Left lung (tissue), 10 donors: ENCODE measurements around the gene TSKU. TPM values are rescaled to one million over a fixed set of nuclear protein-coding genes. Genes with fewer than 3 reads are reported as not detected.

Source experiments
- ATAC-seq: fragments of 200-7000 bp; cut with Tn5 transposase; one replicate; pipeline ENCODE4 v1.9.1; 2020; ENCODE audit warnings: moderate library complexity
- DNase-seq, 4 donors: peaks; one replicate each; pipeline ENCODE4 v3.0.0-alpha.2; 2013 to 2020
- H3K27ac ChIP-seq, 2 donors: fragments of 200-600 bp; sonication (generic) in 1 of 2; one replicate each; pipeline versions ENCODE4 v1.5.0 to v1.8.0; 2020 to 2021
- H3K27me3 ChIP-seq, 2 donors: fragments of 200-600 bp; sonication (generic) in 1 of 2; one replicate each; pipeline versions ENCODE4 v1.5.0 to v1.8.0; 2020 to 2021
- H3K36me3 ChIP-seq, 2 donors: fragments of 200-600 bp; sonication (generic) in 1 of 2; one replicate each; pipeline versions ENCODE4 v1.5.0 to v1.8.0; 2020 to 2021
- H3K4me1 ChIP-seq, 2 donors: fragments of 200-600 bp; one replicate each; pipeline ENCODE4 v1.8.0; 2021
- H3K4me3 ChIP-seq, 2 donors: fragments of 200-600 bp; sonication (generic) in 1 of 2; one replicate each; pipeline versions ENCODE4 v1.5.0 to v1.8.0; 2020 to 2021; ENCODE audit warnings: mild to moderate bottlenecking in 1 of 2
- H3K9me3 ChIP-seq, 2 donors: fragments of 200-600 bp; sonication (generic) in 1 of 2; one replicate each; pipeline versions ENCODE4 v1.5.0 to v1.8.0; 2020 to 2021
- CTCF ChIP-seq, 2 donors: fragments of 200-600 bp; sonication (generic) in 1 of 2; IDR thresholded peaks; one replicate each; pipeline versions ENCODE4 v1.5.0 to v1.8.0; 2021; ENCODE audit warnings: antibody characterized with exemption in 2 of 2
- intact Hi-C, 2 donors: fragments of 100-400 bp; cut with DNase I; formaldehyde crosslinking; loops; one replicate each; pipeline versions ENCODE4 v1.11.2 to v1.14.2; 2022
- polyA plus RNA-seq, 6 donors: library from polyadenylated mRNA; unstranded; fragments of 120-200 nt; gene quantifications; one replicate each; pipeline ENCODE4 v1.2.1, GENCODE V29; 2013; ENCODE audit not compliant: insufficient read length in 6 of 6
- total RNA-seq, 2 donors: library from RNA; stranded (reverse); fragmentation: NEBNext Ultra II Directional; extraction: Animal tissue kit (Norgen Biotek cat#: 25700); gene quantifications; one replicate each; pipeline ENCODE4 v1.2.1, GENCODE V29; 2021
- donor health status: DM: no; HTN: yes; CAD: no.
- donor health status: DM: no; HTN: no; CAD: no.

The TSKU gene
- total and polyA plus RNA-seq, 8 donors, result 12.7 to 36.6 (median 28.3) TPM

- H3K36me3 ChIP-seq, result peaks cover 0 to 10% of the 10 kb centered on the region in 2 donors
- no peak overlapping the region for H3K4me3 ChIP-seq
- TF ChIP-seq CTCF (IDR thresholded peaks at IDR 0.05), result no peak
- intact Hi-C loops, result loop anchor here in 1 of 2 donors (5.0 kb wide), 1 partner anchor 60 kb away; no protein-coding TSS in a partner anchor
- ATAC-seq, result no peak
- H3K27me3 ChIP-seq, result no peaks in the 10 kb centered on the region
- peaks cover 3 to 18% of the 10 kb centered on the region in 2 donors for H3K4me1 ChIP-seq
- no peaks in the 10 kb centered on the region for H3K9me3 ChIP-seq
- H3K27ac ChIP-seq, result no peak overlapping the region
- no peak for DNase-seq
Measured at GRCh38 chr11:76797341-76798201, 14.4 kb downstream of the TSKU start.

DNA sequence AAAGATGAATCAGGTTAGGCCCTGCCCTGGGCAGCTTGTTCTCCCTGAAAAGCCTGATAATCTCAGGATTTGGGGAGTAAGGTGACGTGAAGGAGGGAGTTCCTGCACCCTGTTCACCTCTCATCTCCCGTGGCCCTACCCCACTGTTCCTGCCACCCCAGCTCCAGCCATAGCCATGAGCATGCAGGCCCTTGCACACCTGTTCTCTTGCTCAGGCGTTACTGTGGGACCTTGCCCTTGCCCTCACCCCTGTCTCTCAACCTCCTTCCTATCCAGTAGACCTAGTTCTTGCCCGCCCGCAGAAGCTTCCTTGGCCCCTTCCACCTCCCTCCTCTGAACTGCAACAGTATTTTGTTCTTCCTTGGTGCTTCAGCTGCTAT is 15.0 kb downstream of the TSKU start:
- H3K36me3 ChIP-seq, result peaks cover 0 to 10% of the 10 kb centered on the region in 2 donors
- H3K9me3 ChIP-seq, result no peaks in the 10 kb centered on the region
- no peak for TF ChIP-seq CTCF (IDR thresholded peaks at IDR 0.05)
- H3K27me3 ChIP-seq, result no peaks in the 10 kb centered on the region
- intact Hi-C loops, result loop anchor here in 1 of 2 donors (5.0 kb wide), 1 partner anchor 61 kb away; no protein-coding TSS in a partner anchor
- H3K4me1 ChIP-seq, result peaks cover 1 to 23% of the 10 kb centered on the region in 2 donors
- no peak overlapping the region for H3K27ac ChIP-seq
- ATAC-seq (no peak), DNase-seq (no peak)
- H3K4me3 ChIP-seq, result no peak overlapping the region

DNA sequence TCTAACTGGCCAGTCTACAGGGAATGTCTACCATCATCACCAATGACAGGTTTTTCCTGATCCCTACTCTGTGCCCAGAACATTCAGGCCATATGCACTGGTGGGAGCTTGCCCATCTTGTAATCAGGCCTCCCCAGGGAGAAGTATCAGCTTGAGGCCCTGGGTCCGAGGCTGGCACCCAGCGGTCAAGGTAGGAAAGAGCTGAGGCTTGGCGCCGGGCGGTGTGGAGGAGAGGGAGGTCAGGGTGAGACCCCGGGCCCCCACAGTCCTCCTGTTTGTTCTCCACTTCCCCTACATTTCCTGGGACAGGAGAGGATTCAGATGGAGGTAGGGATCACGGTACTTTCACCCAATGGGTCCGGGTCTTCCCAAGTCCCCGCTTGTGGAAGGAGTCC is 15.5 kb downstream of the TSKU start:
- no peak for DNase-seq
- Histone ChIP-seq H3K9me3 (no peaks in the 10 kb centered on the region), H3K4me3 (peak overlapping the region in 1 of 2 donors; percentile 19), H3K36me3 (peaks cover 0 to 10% of the 10 kb centered on the region in 2 donors), H3K27ac (peak overlapping the region in 1 of 2 donors; percentile 36), H3K4me1 (peaks cover 1 to 28% of the 10 kb centered on the region in 2 donors), H3K27me3 (no peaks in the 10 kb centered on the region)
- ATAC-seq, result no peak
- no peak for TF ChIP-seq CTCF (IDR thresholded peaks at IDR 0.05)
- intact Hi-C loops, result loop anchor here in 1 of 2 donors (5.0 kb wide), 1 partner anchor 61 kb away; no protein-coding TSS in a partner anchor

GRCh38 chr11:76799066-76799804 is 16.1 kb downstream of the TSKU start:
- Histone ChIP-seq H3K36me3 (peaks cover 0 to 10% of the 10 kb centered on the region in 2 donors), H3K4me3 (peak overlapping the region in 1 of 2 donors; percentile 19), H3K4me1 (peaks cover 5 to 28% of the 10 kb centered on the region in 2 donors), H3K9me3 (no peaks in the 10 kb centered on the region), H3K27ac (peak overlapping the region in 1 of 2 donors; percentile 36), H3K27me3 (no peaks in the 10 kb centered on the region)
- peak; percentile 95 for ATAC-seq
- intact Hi-C loops, result loop anchor here in 1 of 2 donors (5.0 kb wide), 1 partner anchor 62 kb away; no protein-coding TSS in a partner anchor
- TF ChIP-seq CTCF (IDR thresholded peaks at IDR 0.05), result peak; percentile 91 to 92
- DNase-seq, result peak; percentile 81 to 95 (median 86)
